MV-4-11 (cell line): Measurements from ENCODE around the gene KCTD17.
A peak's percentile ranks its signal among the peaks of the same experiment; 100 is the strongest.

Source experiments
- DNase-seq: peaks from one replicate; lab custom pipeline; 2025; lab: John Stamatoyannopoulos, UW

Gene KCTD17

DNA sequence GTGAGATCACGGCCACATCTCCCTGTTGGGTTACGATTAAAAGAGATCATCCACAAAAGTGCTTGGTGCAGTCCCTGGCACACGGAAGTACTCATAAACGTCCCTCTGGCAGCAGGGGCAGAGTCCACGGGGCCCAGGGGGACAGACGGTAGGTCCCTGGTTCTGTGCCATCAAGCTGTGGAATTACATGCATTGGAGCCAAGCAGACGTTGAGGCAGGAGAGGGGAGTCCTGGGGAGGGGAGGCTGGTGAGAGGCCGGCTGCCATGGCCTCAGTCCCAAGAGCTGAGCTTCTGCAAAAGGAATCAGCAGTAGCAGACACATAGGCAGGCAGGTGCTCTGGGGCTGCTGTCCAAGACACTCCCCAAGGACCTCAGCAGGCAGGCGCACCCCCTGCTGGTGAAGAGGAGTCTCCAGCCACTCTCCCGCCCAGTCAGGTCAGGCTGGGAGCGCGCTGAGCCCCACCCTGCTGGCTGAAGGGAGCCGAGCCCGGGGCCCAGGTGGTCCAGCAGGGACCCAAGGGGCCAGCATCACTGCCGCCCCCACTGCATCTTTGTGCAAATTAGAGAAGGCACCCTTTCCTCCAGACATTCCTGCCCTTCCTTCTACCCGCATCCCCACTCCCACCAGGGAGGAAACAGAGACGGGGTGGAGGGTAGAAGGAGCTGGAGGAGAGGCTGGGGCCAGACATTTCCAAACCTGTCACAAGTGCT is 7.6 kb upstream of the KCTD17 start:
- DNase-seq, result peak; percentile 62

DNA sequence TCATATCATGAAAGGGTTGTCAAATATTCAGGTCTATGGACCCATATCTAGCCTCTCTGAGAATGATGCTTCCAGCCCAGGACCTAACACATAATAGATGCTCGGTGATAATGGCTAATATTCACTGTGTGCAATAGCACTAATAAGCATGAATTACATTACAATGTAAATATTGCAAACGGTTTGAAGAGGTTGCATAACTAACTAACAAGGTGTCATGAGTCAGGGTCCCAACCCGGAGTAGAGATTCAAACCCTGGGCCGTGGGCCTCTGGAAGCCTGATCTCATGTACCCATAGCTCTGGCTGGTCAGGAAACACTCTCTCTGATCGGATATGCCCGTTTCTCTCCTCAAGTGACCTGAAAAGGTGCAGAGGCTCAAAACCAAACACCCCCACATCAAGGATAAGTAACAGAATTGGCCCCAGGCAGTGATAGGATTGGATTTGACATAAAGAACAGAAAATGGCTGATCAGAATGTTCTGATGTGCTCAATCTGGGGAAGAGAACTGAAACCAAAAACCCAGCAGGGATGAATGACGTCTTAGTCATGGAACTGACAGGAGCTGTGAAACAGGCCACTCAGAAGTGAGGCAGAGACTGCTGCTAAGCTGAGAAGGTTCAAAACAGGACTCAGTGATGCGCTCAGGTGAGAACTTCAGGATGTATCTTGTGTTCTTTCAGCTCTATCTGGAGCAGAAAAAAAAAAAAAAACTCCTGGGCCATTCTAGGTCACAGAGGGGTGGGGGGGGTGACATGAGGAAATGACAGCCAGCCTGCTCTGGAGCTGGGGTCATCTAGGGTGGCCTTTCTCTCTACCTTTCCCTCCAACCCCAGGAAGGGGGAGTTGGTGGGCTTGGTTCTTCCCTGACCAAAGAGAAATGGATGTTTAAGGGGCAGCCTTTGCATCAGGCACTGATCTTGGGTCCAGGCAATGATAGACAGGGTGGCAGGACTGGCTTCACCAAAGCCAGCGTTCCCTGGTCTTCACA is 6.6 kb upstream of the KCTD17 start:
- DNase-seq, result peak; percentile 57

DNA sequence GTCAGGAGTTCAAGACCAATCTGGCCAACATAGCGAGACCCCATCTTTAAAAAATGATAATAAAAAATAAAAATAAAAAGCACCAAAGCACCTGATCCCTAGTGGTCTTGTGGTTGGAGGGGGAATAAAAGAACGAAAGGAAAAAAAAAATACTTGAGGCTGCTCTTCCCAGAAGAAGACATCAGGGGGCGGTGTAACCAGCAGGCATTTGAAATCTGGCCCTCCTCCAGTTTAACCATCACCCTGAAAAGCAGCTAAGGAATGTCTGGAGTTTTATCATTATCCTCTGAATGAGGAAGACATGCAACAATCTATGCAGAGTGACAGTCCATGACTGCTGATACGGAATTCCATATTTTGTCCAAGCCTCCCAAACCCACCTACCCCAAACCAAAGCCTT is 5.6 kb upstream of the KCTD17 start:
- DNase-seq, result no peak

DNA sequence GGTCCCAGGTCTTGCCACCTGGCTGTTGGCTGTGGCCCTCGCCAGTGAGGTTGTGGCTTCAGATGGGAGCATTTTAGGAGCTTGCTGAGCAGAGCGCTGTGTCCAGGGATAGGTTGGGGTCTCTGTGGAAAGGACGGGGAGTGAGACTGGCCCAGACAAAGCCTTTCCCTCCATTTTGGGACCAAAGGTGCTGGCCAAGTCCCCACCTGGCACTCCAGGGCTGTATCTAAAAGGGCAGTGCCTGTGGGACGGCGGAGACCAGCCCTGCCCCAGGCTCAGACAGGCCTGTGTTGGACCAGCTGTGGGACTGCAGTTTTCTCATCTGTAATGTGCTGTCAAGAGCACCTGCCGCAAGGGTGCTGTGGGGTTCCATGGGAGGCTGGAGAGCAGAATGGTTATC is 5.0 kb upstream of the KCTD17 start:
- no peak for DNase-seq

DNA sequence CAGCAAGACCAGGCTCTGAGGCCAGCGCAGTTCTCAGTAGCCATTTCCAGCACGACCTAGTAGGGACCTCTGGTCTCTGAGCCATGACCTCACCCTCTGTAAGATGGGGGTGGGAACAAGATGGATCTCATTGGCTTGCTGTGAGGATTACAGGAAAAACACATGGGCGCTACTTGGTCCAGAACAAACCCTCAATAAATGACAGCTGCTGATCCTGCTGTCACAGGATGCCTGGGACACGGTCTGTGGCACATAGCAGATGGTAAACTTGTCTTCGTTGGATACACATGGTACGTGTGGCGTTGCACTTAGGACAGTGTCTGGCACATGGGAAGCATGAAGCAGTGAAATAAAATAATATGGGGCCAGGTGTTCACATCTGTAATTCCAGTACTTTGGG is 4.5 kb upstream of the KCTD17 start:
- DNase-seq, result no peak

DNA sequence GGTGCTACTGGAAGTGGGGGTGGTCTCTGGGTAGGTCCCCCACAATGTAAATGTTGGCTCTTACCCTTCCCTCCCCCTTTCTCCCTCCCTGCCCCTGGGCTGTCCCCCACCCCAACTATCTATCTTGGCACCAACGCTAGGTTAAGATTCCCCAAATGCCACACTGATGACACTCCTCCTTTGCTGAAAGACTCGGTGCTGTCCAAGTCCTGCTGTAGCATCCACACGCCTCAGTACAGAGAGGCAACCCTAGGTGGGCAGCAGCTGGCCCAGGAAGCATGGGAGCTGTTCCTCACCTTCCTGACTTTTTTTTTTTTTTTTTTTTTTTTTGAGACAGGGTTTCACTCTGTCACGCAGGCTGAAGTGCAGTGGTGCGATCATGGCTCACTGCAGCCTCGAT is 3.4 kb upstream of the KCTD17 start:
- no peak for DNase-seq

DNA sequence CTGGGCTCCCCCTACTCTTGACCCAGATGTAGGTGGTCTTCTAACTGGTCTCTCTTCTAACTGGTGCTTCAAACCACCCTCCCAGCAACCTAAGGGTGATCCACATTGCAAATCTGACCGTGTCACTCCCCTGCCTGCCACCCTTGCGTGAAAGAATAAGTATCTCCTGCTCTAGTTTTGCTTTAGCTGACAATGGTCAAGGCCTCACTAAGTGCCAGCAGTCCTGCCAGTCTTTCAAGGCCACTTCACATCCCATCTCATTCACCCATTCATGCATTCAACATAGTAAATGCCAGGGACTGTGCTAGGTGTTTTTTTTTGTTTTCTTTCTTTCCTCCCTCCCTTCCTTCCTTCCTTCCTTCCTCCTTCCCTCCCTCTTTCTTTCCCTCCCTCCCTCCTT is 2.3 kb upstream of the KCTD17 start:
- no peak for DNase-seq

DNA sequence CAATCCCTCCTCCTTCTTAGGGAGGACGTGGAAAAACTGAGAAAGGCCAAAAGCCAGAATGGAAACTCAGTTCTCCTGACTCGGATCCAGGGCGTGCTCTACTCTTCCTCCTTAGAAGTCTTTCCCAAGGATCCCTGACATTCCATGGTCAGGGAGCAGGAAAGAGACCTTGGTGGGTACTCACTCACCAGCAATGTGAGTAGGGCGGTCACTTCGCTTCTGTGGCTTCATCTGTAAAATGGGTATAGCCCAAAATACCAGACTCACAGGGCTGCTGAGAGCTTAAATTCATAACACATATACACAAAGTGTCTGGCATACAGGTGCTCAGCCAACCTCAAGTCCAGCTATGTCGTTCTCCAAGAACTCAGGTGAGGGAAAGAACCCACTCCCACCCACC is 629 bp upstream of the KCTD17 start:
- no peak for DNase-seq

DNA sequence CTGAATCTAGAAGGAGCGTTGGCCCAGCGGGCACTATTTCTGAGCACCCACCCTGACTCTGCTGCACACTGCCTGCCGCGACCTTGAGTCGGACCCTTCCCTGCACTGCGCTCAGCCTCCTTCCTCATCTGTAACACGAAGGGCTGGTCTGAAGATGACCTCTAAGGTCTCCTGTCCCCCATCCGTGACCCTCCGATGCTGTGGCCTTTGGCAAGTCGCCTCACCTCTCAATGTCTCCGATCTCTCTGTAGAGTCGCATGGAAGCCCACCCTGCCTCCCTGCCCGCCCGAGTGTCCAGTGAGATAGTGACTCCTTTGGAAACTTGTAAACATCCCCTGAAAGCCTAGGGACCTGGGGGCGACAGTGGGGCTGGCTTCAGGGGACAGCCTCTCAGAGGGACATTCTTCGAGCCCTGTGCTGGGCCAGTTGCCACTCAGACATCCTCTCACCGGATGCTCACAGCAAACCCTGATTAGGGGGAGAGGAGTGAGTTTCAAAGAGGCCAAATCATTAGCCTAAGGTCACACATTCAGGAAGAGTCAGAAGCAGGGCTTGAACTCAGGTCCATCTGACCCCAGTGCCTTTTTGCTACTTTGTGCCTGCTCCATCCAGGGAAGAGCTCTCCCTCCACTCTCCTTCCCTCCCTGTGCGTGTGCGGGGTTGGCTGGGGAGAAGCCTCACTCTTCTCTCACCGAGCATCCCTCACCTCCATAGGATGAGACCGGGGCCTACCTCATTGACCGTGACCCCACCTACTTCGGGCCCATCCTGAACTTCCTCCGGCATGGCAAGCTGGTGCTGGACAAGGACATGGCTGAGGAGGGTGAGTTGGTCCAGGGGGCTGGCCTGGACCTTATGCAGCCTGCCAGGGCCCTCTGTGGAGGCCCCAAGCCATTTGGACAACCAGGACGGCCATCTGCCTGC is 1.1 kb downstream of the KCTD17 start:
- DNase-seq, result no peak

DNA sequence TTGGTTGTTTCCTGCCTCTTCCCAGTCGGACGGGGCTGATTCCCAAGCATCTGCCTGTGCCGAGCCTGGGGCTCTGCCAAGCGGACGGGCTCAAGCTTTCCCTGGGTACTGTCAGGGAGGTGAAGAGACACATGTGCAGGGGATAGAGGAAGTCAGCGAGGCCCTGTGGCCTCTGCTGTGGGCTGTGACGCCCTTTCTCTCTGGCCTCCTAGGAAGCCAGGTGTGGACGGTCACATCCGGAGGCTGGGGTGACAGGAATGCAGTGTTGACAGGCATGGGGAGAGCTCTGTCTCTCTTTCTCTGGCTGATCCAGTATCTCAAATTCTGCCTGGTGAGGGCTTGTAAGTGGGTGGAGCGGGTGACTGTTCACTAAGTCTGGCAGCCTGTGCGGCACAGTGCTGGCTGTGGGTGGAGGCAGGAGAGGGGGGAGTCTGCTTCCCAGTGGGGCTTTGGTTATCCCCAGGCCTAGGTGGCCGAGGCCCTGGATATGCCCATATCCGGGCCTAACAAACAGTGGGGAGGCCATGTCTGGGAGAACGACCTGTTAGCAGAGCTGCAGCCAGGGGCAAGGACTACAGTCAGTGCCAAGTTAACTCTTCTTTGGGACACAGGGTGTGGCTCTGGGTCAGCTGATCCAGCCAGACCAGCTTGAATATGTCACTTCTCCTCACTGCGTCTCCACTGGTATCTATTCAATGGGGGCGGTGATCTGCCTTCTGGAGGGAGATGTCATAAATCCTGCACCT is 1.9 kb downstream of the KCTD17 start:
- no peak for DNase-seq

DNA sequence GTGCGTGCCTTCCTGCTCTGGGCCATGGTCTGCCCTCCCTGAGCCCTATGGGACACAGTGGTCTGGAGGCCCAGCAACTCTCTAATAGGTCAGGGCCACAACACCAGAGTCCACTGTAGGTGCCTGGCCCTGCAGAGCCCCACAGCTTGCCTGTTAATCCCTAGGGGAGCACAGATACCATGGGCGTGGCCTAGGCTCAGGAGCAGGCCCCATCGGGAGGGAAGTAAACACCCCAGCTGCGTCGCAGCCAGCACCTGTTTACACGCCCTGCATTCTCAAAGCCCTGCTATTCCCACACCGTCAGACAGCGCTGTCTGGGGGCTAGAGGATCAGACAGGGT is 2.5 kb downstream of the KCTD17 start:
- no peak for DNase-seq

DNA sequence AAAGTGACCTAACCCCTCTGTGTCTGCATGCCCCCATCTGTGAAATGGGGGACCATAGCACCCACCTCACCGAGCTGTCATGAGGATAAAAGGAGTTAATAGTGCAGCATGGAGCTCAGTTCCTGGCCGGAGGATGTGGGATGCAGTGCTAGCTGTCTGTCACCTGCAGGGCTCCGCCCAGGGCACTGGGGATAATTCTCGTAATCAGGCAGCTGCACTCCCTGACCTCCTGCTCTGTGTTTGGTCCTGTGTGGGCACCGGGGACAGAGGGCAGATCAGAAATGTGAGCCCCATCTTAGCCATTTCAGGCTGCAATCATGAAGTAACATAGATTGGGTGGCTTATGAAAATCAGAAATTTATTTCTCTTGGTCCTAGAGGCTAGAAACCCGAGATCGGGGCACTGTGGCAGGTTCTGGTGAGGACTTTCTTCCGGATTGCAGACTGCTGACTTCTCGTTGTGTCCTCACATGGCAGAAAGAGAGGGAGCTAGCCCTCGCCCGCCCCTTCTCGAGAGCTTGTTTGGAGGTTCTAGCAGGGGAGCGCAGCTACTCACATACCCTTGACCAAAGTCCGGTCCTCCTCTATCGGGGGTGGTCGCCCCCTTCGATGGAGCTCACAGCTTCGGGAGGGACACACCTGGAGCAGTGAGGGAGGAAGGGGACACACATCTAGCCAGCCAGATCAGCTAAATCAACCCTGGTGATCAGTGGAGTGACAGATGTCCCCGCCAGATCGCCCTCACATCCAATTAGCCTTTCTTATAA is 3.2 kb downstream of the KCTD17 start:
- no peak for DNase-seq

DNA sequence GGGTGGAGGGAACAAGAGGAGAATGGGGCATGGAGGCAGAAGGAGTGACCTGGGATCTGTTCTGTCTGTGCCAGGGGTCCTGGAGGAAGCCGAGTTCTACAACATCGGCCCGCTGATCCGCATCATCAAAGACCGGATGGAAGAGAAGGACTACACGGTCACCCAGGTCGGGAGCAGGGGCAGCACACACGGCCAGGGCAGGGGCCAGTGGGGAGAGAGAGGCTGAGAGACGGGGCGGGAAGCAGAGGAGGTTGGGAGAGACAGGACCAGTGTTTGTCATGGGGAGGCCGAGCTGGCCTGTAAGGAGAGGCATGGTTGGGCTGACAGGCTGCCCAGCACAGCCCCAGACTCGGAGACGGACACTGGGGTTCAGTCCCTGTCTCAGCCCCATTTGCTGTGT is 4.7 kb downstream of the KCTD17 start:
- no peak for DNase-seq

DNA sequence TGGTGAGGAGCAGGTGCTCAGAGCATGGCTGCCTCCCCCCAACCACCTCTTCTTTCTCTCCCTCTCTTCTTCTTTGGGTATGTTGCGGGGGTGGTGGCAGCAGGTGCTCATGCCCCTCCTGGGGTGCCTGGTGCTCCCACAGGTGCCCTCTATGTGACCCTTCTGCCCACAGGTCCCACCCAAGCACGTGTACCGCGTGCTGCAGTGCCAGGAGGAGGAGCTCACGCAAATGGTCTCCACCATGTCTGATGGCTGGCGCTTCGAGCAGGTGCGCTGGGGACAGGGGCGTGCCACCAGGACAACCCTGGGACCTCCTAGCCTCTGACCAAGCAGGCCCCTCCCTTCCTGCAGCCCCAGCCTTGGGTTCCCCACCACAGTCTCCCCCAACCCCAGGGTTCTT is 5.7 kb downstream of the KCTD17 start:
- DNase-seq, result no peak

DNA sequence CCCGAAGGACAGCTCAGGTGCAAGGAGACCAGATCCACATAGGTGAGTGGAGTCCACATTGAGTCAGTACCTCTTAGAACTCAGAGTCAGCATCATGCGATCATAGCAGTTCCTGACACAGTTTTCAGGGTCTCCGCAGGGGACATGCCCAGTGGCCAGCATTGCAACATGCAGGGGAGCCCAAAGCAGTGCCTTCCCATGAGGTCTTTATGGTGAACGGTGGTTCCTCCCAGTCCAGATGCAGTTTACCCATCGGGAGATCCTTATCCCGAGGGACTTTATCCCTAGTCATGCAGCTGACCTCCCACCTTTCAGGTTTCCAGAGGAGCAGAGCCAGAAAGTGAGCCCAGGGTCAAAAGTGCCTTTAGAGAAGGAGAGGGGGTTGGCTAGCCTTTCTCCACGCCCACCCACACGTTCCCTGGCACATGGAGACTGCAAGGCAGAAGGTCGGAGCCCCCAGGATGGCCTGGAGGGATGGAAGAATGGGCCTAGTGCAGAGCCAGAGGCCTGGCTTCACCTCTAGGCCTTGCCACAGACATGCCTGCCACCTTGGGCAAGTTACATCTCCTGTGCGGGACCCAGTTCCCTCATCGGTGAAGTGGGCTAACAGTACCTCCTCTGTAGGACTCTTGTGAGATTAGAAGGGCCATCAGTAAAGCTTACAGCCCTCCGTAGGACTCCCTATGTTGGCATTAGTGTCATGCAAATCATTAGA is 6.4 kb downstream of the KCTD17 start:
- no peak for DNase-seq

DNA sequence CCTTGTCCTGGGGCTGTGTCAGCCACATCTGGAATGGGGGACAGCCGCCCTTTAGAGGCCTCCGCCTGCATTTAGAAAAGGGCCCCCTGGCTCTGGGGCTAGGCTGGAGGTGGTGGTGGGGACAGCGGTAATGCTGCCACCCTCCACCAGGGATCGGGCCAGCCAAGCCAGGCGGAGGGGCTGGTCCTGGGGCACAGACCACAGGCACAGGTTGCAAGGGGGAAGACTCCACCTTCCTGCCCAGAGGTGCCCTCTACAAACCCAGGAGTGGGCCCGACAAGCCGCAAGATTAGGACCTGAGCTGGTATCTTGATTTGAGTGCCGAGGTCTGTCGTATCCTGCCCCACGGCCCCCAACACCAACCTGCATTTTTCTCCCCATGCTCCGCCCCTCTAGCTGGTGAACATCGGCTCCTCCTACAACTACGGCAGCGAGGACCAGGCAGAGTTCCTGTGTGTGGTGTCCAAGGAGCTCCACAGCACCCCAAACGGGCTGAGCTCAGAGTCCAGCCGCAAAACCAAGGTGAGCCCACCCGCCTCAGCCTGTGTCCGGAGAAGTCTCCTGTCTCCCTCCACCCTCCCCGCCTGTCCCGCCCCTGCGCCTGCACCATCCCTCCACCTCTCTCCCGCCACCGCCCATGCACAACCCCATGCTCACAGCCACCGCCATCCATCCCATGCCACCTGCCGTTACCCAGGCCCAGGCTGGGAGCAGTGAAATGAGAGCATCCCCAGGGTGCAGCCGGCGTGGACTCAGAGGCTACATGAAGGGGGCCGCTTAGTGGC is 7.6 kb downstream of the KCTD17 start:
- no peak for DNase-seq

DNA sequence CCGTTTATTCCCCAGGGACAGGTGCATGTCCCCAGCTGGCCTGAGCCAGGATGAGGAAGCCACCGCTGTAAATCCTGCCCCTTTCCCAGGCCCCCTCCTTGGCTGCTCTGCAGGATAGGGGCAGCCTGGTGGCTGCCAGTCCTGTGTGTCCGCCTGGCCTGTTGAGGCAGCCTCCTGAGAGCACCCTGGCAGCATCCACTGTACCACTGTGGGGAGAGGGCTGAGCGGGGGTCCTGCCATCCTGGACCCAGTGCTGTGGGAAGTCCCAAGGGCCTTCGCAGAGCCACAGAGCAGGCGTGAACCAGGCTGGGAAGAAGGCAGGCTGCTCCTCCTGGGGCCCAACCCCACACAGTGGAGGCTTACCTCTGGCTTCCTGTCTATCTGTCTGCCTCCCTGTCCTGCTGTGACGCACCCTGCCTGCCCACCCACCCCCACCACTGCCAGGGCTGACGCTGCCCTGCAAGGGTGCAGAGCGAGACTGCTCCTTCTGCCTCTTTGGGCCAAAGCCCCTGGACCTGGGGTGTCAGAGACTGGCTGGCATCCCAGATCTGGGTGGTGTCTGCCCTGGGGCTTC is 8.4 kb downstream of the KCTD17 start:
- no peak for DNase-seq

DNA sequence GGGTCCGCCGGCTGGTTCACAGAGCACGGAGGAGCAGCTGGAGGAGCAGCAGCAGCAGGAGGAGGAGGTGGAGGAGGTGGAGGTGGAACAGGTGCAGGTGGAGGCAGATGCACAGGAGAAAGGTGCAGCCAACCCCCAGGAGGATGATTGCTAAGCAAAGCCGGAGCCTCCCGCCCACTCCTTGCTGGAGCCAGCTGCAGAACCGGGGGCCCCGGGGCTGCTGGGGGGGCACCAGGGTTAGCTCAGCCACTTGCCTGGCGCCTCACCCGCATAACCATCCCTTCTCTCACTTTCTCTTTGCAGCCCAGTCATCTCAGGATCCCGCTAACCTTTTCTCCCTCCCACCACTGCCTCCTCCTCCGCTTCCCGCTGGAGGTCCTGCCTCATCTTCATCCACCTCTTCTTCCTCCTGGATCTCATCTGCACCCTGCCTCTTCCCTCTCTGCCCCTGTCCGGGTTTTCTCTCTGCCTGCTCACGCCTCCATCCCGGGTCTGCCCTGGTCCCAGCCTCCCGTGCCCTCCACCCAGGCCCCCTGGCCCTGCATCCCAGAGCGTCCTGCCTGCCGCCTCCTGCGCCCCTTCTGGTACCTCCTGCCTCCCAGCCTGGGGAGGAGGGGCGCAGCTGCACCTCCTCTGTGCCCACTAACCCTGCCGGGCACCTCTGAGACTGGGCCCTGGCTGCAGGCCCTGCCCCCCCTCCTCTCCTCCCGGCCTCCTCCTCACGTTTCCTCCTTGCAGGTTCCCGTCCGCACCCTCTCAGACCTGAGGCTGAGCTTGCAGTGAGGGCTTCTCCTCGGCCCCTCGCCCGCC is 9.5 kb downstream of the KCTD17 start:
- DNase-seq, result no peak
